Measurements from ENCODE around the gene DHRSX. TPM values are rescaled to one million over a fixed set of nuclear protein-coding genes. Genes with fewer than 3 reads are reported as not detected.
"Not testable (repeated sequence)": the region's sequence is repeated elsewhere in the genome, so short reads cannot be mapped to it uniquely, and the experiment has no call there.

Gene DHRSX
- total and polyA plus RNA-seq, 7 donors = 5.6 to 19.3 (median 9.6) TPM

DNA sequence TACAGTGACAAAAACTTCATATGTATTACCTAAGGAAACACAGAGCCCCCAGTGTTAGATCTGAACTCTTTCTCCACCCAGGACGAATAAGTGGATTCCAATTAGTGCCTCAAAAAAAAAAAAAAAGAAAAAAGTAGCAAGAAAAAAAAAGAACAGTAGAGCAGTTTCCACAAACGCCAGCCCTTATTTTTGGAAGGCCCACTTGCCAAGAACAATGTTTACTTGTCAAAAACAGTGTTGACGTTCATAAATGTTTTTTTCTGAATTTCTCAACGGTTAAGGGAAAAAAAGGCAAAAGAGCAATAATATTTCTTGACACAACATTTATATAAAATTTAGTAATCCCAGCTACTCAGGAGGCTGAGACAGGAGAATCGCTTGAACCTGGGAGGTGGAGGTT is 38.7 kb downstream of the DHRSX start:
- TF ChIP-seq, protein P1, sequence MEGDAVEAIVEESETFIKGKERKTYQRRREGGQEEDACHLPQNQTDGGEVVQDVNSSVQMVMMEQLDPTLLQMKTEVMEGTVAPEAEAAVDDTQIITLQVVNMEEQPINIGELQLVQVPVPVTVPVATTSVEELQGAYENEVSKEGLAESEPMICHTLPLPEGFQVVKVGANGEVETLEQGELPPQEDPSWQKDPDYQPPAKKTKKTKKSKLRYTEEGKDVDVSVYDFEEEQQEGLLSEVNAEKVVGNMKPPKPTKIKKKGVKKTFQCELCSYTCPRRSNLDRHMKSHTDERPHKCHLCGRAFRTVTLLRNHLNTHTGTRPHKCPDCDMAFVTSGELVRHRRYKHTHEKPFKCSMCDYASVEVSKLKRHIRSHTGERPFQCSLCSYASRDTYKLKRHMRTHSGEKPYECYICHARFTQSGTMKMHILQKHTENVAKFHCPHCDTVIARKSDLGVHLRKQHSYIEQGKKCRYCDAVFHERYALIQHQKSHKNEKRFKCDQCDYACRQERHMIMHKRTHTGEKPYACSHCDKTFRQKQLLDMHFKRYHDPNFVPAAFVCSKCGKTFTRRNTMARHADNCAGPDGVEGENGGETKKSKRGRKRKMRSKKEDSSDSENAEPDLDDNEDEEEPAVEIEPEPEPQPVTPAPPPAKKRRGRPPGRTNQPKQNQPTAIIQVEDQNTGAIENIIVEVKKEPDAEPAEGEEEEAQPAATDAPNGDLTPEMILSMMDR (IDR thresholded peaks at IDR 0.05) = no peak
- no peak for ATAC-seq
- H3K27ac ChIP-seq = no peak overlapping the region

DNA sequence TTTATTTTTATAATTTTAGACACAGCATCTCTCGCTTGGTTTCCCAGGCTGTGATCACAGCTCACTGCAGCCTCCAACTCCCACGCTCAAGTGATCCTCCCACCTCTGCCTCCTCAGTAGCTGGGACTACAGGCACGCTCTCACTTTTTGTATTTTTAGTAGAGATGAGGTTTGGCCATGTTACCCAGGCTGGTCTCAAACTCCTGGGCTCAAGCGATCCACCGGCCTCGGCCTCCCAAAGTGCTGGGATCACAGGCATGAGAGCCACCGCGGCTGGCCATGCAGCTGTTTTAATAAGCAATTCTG is 39.1 kb downstream of the DHRSX start:
- TF ChIP-seq, protein P1 (IDR thresholded peaks at IDR 0.05) = no peak
- no peaks in the 10 kb centered on the region for H3K4me1 ChIP-seq
- no peak for ATAC-seq
- H3K27ac ChIP-seq = no peak overlapping the region
- WGBS, 3 donors = 64 to 71% (median 68%) methylated on average over 8 of the region's 8 CpGs
- no peak overlapping the region for H3K4me3 ChIP-seq
- H3K9me3 ChIP-seq = no peaks in the 10 kb centered on the region
- no peak for DNase-seq
- H3K27me3 ChIP-seq (ENCODE audit: insufficient read depth in 3 of 3, low read length in 2 of 3) = no peaks in the 10 kb centered on the region
- intact Hi-C loops (cut with DNase I) = no loop called here
- H3K36me3 ChIP-seq (ENCODE audit: insufficient read depth in 1 of 2, low read depth in 1 of 2) = no peaks in the 10 kb centered on the region

More for the DNA sequence above, 38.7 kb downstream of the DHRSX start:
- WGBS, 3 donors = 57 to 64% (median 62%) methylated on average over 5 of the region's 5 CpGs
- Histone ChIP-seq H3K4me1 (no peaks in the 10 kb centered on the region), H3K9me3 (no peaks in the 10 kb centered on the region), H3K27me3 (ENCODE audit: insufficient read depth in 3 of 3, low read length in 2 of 3) (no peaks in the 10 kb centered on the region), H3K36me3 (ENCODE audit: insufficient read depth in 1 of 2, low read depth in 1 of 2) (no peaks in the 10 kb centered on the region), H3K4me3 (no peak overlapping the region)
- DNase-seq = no peak
- intact Hi-C loops (cut with DNase I) = no loop called here

DNA sequence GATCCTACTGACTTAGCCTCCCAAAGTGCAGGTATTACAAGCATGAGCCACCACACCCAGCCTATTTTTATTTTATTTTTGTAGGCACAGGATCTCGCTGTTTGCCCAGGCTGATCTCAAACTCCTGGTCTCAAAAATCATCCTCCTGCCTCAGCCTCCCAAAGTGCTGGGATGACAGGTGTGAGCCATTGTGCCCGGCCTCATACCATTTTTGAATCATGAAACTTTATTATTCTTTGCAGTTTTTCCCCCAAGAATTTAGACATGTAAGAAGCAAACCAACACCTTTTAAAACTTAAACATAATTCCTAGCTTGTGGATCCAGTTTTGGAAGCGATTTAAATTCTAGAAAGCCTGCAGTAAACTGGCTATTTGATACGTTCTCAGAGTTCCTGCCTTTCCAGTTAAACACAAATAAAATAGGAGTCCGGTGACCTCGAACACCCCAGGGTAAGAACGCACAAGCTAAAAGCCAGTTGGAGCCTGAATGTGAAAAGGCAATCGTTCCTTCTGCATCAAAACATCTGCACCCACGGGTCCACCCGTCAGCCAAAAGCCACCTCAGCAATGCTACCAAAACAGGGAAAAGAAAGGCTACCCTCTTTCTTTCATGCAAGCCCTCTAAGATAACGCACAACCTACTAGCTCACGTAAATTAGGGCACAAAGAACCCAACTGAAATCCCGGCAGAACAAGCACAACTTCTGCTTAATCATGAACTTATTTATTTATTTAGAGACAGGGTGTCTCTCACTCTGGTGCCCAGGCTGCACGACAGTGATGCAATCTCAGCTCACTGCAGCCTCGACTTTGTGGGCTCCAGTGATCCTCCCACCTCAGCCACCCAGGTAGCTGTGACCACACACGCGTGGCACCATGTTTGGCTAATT is 39.7 kb downstream of the DHRSX start:
- H3K4me1 ChIP-seq; H3K27ac ChIP-seq; H3K9me3 ChIP-seq; H3K36me3 ChIP-seq (ENCODE audit: insufficient read depth in 1 of 2, low read depth in 1 of 2); intact Hi-C loops (cut with DNase I); H3K27me3 ChIP-seq (ENCODE audit: insufficient read depth in 3 of 3, low read length in 2 of 3); DNase-seq; ATAC-seq; H3K4me3 ChIP-seq: not testable (repeated sequence)
- 68 to 77% (median 71%) methylated on average over 16 to 17 of the region's 17 CpGs for WGBS, 3 donors

DNA sequence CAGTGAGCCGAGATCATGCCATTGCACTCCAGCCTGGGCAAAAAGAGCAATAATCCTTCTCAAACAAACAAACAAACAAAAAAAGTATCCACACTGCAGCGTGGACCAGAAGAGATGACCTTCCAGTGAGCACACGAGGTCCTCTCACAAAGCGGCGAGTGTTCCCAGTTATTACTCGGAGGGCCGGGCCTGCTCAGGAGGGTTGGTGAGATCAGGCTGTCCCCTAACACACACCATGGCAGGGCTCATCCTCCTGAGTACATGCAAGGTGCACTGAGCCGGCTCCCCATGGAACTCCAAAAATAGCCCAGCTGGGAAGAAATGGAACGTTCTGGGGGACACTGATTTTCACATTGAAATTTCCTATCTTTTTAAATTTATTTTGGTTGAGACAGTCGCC is 40.7 kb downstream of the DHRSX start:
- H3K27me3 ChIP-seq (ENCODE audit: insufficient read depth in 3 of 3, low read length in 2 of 3); H3K9me3 ChIP-seq; DNase-seq; intact Hi-C loops (cut with DNase I); H3K36me3 ChIP-seq (ENCODE audit: insufficient read depth in 1 of 2, low read depth in 1 of 2); ATAC-seq; H3K4me1 ChIP-seq; H3K4me3 ChIP-seq; H3K27ac ChIP-seq: not testable (repeated sequence)
- 73 to 93% (median 85%) methylated on average over 10 of the region's 10 CpGs for WGBS, 3 donors

DNA sequence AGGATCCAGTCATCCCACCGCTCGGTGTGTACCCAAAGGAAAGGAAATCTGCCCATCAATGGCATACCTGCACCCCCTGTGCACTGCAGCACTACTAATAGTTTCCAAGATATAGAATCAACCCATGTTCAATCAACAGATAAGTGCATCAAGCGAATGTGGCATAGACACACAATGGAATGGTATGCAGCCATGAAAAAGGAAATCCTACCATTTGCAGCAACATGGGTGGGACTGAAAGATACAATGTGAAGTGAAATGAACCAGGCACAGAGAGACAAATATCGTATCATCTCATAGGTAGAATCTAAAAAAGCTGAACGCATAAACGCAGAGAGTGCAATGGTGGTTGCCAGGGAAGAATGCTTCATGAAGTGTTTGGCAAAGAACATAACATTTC is 42.5 kb downstream of the DHRSX start:
- H3K27ac ChIP-seq = no peak overlapping the region
- DNase-seq = no peak
- intact Hi-C loops (cut with DNase I) = no loop called here
- H3K36me3 ChIP-seq (ENCODE audit: insufficient read depth in 1 of 2, low read depth in 1 of 2) = no peaks in the 10 kb centered on the region
- H3K4me1 ChIP-seq = no peaks in the 10 kb centered on the region
- no peak for ATAC-seq
- TF ChIP-seq, protein P1 (IDR thresholded peaks at IDR 0.05) = no peak
- no peak overlapping the region for H3K4me3 ChIP-seq
- no peaks in the 10 kb centered on the region for H3K9me3 ChIP-seq
- 88 to 98% (median 91%) methylated on average over 6 of the region's 6 CpGs for WGBS, 3 donors
- H3K27me3 ChIP-seq (ENCODE audit: insufficient read depth in 3 of 3, low read length in 2 of 3) = no peaks in the 10 kb centered on the region

All from psoas muscle (tissue), 8 donors.